ENCODE results near the gene PEX14.

Gene PEX14

GRCh38 chr1:10620776-10621175 lies 146.0 kb downstream of the PEX14 start:
- no peak for DNase-seq (ENCODE audit: low read depth)

DNA sequence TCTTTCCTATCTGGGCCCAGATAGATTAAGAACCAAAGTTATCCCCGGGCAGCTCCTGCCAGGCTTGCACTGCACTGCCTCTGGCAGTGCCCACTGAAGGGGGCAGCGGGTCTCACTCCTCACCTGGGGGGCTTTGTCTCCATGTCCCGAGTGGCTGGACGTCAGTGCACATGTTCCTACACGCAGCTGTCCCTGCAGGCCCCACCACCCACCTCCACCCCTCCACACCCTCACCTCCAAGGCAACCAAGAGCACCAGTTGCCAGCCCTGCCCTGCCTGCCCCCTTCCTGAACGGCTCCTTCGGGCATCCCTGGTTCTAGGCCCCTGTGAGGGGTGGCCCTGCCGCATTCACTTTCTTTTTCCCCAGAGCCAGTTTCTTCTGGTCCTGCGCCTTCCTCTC lies 147.2 kb downstream of the PEX14 start:
- DNase-seq (ENCODE audit: low read depth): no peak

DNA sequence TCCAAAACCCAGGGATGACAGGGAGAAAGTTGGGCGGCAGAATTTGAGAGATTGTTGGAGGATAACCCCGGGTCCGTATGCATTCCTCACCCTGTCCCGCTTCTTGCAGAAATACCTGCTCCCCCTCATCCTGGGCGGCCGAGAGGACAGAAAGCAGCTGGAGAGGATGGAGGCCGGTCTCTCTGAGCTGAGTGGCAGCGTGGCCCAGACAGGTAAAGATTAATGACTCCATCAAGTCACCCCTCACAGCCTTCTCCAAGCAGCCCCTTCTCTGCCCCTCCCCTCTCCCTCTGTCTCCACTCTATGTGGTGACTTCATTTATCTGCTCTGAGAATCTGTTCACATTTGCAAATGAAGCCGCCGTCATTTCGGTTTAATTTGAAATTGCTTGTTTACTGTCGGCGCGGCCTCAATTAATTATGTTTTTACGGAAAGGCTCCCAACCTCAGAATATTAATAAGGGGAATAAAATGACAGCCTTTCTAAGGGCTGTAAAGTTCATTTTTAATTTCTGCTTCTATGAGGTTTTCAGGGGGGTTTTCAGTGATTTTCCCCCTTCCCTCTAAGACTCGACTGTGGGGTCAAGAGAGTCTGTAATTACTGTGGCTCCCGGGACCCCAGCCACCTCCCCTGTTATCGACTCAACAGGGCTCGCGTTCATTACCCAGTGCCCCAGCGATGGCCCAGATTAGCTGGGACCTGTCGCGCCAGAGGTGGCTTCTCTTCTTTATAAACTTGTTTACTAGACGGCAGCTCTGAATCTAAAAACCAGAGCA lies 148.3 kb downstream of the PEX14 start:
- no peak for DNase-seq (ENCODE audit: low read depth)

DNA sequence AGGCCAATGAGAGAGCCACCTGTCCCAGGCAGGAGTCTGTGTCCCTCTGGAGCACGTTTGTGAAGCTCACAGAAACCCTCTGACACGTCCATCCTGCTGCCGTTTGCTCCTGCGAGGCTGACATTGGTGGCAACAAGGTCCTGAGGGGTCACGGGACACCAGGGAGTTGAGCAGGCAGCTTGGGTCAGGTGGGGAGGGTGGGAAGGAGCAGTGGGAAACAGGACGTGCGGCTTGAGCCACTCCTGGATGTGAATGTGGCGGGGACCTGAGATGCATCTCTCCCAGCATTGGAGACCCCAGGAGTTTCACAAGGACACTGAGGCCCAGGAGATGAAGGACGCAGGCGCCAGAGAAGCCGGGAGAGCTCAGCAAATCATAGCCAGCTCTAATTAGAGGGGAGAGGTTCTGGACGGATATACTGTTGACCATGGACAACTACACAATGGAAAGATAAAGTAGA lies 149.0 kb downstream of the PEX14 start:
- no peak for DNase-seq (ENCODE audit: low read depth)

DNA sequence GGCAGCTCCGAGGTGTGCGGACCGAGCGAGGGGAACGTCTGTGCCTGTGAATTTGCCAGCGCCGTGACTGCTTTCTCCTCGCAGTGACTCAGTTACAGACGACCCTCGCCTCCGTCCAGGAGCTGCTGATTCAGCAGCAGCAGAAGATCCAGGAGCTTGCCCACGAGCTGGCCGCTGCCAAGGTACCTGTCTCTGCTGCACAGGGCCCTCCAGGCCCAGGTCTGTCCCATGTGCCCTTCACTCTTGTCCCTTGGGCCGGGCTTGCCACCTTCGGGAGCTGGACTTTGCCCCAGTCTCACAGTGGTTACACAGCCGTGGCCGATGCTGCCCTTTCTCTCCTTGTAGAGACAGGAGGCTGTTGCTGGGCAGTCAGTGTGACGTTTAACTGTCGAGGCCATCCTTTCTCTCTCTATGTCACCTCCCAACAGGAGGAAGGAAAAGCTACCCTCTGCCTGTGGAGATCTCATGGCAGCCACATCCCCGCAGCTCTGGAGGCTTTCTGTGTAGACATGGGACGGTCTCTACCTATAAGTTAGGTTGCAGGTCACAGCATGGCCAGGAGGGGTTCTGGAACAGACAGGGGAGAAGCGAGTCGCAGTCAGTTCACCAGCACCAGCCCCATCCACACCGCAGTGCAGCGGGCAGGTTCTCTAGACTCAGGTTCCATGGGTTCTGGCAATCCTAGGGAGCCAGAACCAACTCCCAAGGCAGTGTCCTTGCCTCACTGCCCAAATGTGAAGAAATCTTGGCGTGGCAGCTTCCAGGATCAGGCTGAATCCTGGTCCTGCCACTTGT lies 149.7 kb downstream of the PEX14 start:
- DNase-seq (ENCODE audit: low read depth): no peak

DNA sequence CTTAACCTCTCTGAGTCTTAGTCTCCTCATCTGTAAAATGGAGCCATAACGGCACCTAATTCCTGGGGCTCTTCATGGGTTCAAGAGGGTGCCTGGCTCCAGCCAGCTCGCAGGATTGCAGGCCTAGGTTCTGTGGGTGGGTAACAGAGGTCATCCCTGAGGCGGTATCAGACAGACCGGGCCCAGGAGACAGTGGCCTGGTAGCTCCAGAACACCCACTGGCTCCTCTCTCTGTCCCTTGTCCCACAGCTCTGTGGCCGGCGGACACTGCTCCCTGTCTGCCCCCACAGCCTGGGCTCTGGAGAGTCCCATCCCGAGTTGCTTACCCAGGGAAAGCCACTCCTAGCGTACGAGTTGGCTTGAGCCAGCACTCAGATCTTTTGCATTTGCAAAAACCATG lies 150.3 kb downstream of the PEX14 start:
- DNase-seq (ENCODE audit: low read depth): no peak

DNA sequence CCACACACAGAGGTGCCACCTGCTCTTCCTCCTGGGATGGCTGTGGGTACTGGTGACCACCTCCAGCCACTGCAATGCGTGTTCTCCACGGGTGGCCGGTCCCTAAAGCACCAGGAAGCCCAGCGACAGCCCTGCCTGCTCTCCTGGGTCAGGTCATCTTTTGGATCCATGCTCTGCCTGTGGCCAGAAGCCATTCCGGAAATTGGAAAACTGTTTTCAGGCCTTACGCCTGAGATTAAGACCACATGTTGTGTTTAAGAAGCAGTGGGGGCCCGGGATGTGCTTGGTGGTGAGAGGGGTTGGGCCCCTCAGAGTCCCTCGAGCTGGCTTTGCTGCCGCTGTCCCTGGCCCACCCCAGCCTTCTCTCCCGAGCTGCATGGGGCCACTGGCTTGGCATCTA lies 150.8 kb downstream of the PEX14 start:
- DNase-seq (ENCODE audit: low read depth): no peak

DNA sequence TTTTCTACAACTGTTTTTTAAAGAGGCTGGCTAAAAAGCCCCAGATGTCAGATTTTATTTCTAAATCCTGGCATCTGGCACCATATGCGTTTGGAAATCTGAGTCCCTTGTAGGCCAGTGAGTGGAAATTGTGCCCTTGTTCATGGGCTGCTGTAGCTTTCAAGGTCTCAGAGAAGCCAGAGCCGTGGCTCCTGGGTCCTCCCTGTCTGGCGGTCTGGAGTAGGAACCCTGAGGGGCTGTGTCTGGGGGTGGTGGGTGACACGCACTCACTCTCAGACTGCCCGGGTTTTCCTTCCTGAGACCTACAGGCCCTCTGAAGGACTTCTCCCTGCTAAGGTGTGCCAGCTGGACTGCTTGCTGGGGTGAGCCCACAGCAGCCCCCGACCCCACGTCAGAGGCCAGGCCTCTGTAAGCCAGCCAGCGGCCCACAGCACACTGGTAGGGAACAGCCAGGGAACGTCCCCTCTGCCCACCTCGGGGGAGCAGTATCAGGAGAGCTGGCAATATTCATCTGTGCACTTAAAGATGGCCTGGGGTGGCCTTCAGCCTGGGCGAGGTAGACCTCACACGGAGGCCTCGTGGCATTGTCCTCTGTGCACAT lies 151.5 kb downstream of the PEX14 start:
- DNase-seq (ENCODE audit: low read depth): no peak

GRCh38 chr1:10626791-10627410 lies 152.2 kb downstream of the PEX14 start:
- DNase-seq (ENCODE audit: low read depth): no peak

DNA sequence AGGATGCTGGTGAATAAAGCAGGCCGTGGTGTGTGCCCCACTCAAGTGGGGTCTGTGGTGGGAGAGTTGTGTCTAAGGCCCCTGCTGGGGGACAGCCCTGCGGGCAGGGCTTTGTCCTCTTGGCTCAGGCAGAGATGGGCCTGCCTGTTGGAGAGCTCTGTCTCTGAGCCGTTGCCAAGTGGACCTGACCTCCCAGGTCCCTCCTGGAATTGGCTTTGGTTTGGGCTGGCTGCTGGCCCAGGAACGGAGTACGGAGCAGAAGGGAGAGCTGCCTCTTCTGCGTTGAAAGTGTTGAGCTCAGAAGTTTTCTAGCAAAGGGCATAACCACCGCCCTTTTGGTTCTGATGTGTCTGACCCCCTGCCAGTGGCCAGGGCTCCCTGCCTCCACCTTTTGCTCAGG lies 153.9 kb downstream of the PEX14 start:
- DNase-seq (ENCODE audit: low read depth): no peak

DNA sequence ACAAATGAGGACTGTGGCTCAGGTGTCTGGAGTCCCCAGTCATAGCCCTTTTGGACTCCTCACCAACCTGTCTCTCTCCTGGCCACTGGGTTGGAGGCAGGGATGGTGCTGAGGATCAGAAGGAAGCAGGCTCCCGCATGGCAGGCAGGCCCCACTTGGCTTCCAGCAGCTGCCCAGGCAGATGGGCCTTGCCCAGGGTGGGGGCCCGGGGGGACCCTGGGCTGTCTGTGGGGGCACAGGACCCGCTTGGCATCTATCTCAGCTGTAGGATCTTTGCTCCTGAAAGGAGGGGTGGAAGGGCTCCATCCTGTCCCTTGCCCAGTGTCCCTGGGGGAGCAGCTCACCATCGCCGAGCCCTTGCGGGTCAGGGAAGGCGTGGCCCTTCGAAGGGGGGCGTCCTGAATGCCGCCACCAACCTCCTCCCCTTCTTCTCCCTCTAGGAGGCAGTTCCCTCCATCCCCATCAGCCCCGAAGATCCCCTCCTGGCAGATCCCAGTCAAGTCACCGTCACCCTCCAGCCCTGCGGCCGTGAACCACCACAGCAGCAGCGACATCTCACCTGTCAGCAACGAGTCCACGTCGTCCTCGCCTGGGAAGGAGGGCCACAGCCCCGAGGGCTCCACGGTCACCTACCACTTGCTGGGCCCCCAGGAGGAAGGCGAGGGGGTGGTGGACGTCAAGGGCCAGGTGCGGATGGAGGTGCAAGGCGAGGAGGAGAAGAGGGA lies 154.5 kb downstream of the PEX14 start:
- DNase-seq (ENCODE audit: low read depth): no peak

GRCh38 chr1:10629816-10630571 lies 155.2 kb downstream of the PEX14 start:
- DNase-seq (ENCODE audit: low read depth): no peak

DNA sequence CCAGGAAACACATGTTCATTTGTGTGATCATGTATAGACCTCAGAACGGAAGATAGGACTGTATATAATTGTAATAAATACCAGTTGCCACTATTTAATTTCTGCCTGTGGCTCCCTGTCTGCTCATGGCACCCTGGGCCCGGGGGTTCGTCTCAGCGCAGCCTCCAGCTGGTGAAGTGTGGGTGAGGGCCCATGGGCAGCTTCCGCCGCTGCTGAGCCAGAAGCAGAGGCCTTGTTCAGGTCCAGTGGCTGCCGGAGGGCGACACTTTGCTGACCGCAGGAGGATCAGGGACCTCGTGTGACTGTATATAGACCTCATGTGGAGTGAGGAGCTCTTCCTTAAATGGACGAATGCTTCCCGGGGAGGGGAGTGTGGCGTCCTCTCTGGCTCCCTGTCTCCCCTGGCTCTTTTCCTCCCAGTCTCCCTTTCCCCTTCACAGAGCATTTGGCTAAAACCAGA lies 155.9 kb downstream of the PEX14 start:
- no peak for DNase-seq (ENCODE audit: low read depth)

GRCh38 chr1:10631121-10631810 lies 156.5 kb downstream of the PEX14 start:
- no peak for DNase-seq (ENCODE audit: low read depth)

GRCh38 chr1:10631811-10632593 lies 157.3 kb downstream of the PEX14 start:
- no peak for DNase-seq (ENCODE audit: low read depth)

DNA sequence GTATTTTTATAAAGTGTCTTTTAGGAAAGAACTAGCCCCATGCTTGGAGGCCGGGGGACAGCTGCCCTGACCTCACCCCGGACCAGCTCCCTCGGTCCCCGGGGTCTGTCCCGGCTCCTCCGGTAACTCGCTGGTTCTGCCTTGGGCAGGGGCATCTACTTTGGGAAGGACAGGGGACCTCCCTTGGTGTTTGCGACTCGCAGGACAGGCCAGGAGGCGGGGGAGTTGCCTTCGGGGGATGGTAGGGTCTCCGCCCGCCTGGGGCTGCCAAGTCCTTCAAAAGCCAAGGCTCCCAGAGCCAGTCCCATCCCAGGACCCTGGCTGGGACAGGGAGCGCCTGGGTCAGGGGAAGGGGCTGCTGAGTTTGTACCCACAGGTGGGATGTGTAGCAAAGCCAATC lies 157.9 kb downstream of the PEX14 start:
- no peak for DNase-seq (ENCODE audit: low read depth)

DNA sequence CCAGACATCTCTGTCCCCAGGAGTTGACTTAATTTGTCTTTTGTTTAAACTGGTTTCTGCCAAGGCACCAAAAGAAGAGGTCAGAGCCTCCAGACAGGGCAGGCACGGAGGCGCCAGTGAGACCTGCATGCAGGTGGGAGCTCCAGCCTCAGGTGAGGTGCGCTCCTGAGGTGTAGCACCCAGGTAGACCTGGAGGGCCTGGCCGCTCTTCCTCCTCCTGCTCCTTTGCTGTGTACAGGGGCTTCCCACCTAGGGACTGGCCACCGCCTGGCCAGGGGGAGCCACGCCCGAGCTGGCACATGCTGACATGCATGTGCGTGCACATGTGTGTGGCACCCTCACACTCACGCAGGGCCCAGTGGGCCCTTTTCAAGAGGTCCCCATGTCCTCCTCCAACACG lies 158.7 kb downstream of the PEX14 start:
- no peak for DNase-seq (ENCODE audit: low read depth)

- DNase-seq (ENCODE audit: low read depth): no peak
Observed at GRCh38 chr1:10634075-10634427, 159.3 kb downstream of the PEX14 start.

- DNase-seq (ENCODE audit: low read depth): peak; percentile 13
Observed at GRCh38 chr1:10634428-10635084, 159.8 kb downstream of the PEX14 start.

Measured in EH (cell line).